CD14-positive monocyte (primary cell): ENCODE measurements around the gene SLC24A4. TPM values are rescaled to one million over a fixed set of nuclear protein-coding genes. Genes with fewer than 3 reads are reported as not detected.

Source experiments
- DNase-seq, 3 donors: peaks; one replicate each; pipeline ENCODE4 v3.0.0-alpha.2; 2011 to 2022
- H2AFZ ChIP-seq: 2 replicates; pipeline ENCODE4 v1.6.0; 2012; ENCODE audit warnings: mild to moderate bottlenecking, low read depth, low read length, inconsistent platforms; ENCODE audit not compliant: insufficient read depth, poor library complexity, severe bottlenecking
- H3K27ac ChIP-seq, 2 donors: 1 replicate in 1 of 2; 2 replicates in 1 of 2; pipeline ENCODE4 v1.5.1; 2012 to 2013; ENCODE audit warnings: low read length in 2 of 2, control low read depth in 1 of 2, inconsistent platforms in 1 of 2, low read depth in 1 of 2, mild to moderate bottlenecking in 1 of 2
- H3K27me3 ChIP-seq, 2 donors: one replicate each; pipeline versions ENCODE4 v1.6.0 to v1.6.1; 2011 to 2013; ENCODE audit warnings: low read length in 2 of 2; ENCODE audit not compliant: control insufficient read depth in 2 of 2, insufficient read depth in 2 of 2
- H3K36me3 ChIP-seq, 2 donors: replicated peaks in 1 of 2; 1 replicate in 1 of 2; 2 replicates in 1 of 2; pipeline versions ENCODE4 v1.5.1 to v1.6.1; 2012 to 2013; ENCODE audit warnings: low read length in 2 of 2, control low read depth in 1 of 2, inconsistent platforms in 1 of 2, mild to moderate bottlenecking in 1 of 2; ENCODE audit not compliant: insufficient read depth in 2 of 2, control insufficient read depth in 1 of 2
- H3K4me1 ChIP-seq, 2 donors: 1 replicate in 1 of 2; 2 replicates in 1 of 2; pipeline versions ENCODE4 v1.5.1 to v1.6.1; 2012 to 2013; ENCODE audit warnings: low read length in 2 of 2, control low read depth in 1 of 2, inconsistent platforms in 1 of 2, mild to moderate bottlenecking in 1 of 2, moderate library complexity in 1 of 2; ENCODE audit not compliant: insufficient read depth in 2 of 2, control insufficient read depth in 1 of 2
- H3K4me2 ChIP-seq: replicated peaks from 2 replicates; pipeline ENCODE3; 2012; ENCODE audit warnings: low read length, moderate library complexity, mild to moderate bottlenecking; ENCODE audit not compliant: poor library complexity, severe bottlenecking; ENCODE audit errors: extremely low read depth
- H3K4me3 ChIP-seq, 3 experiments: fragments of 200-600 bp in 1 of 3; sonication (generic) in 1 of 3; replicated peaks in 1 of 3; 1 replicate in 2 of 3; 2 replicates in 1 of 3; pipeline ENCODE4 v1.5.1; 2011 to 2013; ENCODE audit warnings: low read length in 3 of 3, mild to moderate bottlenecking in 3 of 3, control low read depth in 2 of 3, low read depth in 2 of 3, inconsistent platforms in 1 of 3, moderate library complexity in 1 of 3
- H3K79me2 ChIP-seq: 2 replicates; pipeline ENCODE4 v1.6.0; 2012; ENCODE audit warnings: mild to moderate bottlenecking, control low read depth, inconsistent platforms, low read length, moderate library complexity; ENCODE audit not compliant: insufficient read depth
- H3K9ac ChIP-seq: 2 replicates; pipeline ENCODE4 v1.6.0; 2017; ENCODE audit warnings: low read length, mild to moderate bottlenecking; ENCODE audit not compliant: insufficient read depth, poor library complexity, severe bottlenecking
- H3K9me3 ChIP-seq, 2 donors: replicated peaks in 1 of 2; 1 replicate in 1 of 2; 2 replicates in 1 of 2; pipeline versions ENCODE4 v1.5.1 to v1.6.1; 2012 to 2013; ENCODE audit warnings: low read length in 2 of 2, control low read depth in 1 of 2; ENCODE audit not compliant: control insufficient read depth in 1 of 2, insufficient read depth in 1 of 2
- H4K20me1 ChIP-seq: 2 replicates; pipeline ENCODE4 v1.6.0; 2012; ENCODE audit warnings: mild to moderate bottlenecking, low read length, control low read depth, moderate library complexity; ENCODE audit not compliant: insufficient read depth
- H3K27ac Mint-ChIP-seq, 7 donors: one replicate each; pipeline ENCODE4 v1.8.0; 2020; ENCODE audit warnings: mild to moderate bottlenecking in 7 of 7, mixed read lengths in 7 of 7, moderate library complexity in 6 of 7, inconsistent platforms in 2 of 7
- H3K27me3 Mint-ChIP-seq, 3 donors: one replicate each; pipeline ENCODE4 v1.8.0; 2021 to 2022; ENCODE audit warnings: low read depth in 3 of 3, mild to moderate bottlenecking in 3 of 3, mixed read lengths in 3 of 3, moderate library complexity in 3 of 3, inconsistent platforms in 1 of 3
- H3K36me3 Mint-ChIP-seq, 2 donors: one replicate each; pipeline ENCODE4 v1.8.0; 2020; ENCODE audit warnings: mixed read lengths in 2 of 2, inconsistent platforms in 1 of 2, mild to moderate bottlenecking in 1 of 2
- H3K4me1 Mint-ChIP-seq: one replicate; pipeline ENCODE4 v1.8.0; 2020; ENCODE audit warnings: mild to moderate bottlenecking, mixed read lengths
- H3K4me3 Mint-ChIP-seq, 2 donors: one replicate each; pipeline ENCODE4 v1.8.0; 2020; ENCODE audit warnings: mild to moderate bottlenecking in 2 of 2, mixed read lengths in 2 of 2, moderate library complexity in 1 of 2
- H3K9me3 Mint-ChIP-seq, 7 donors: one replicate each; pipeline ENCODE4 v1.8.0; 2020 to 2022; ENCODE audit warnings: mixed read lengths in 7 of 7, mild to moderate bottlenecking in 6 of 7, moderate library complexity in 6 of 7, inconsistent platforms in 2 of 7
- WGBS: methylation state at CpG from one replicate; pipeline ENCODE4 v1.1.5; 2013; ENCODE audit warnings: missing lambda C conversion rate; ENCODE audit not compliant: insufficient coverage; 5-methylcytosine and 5-hydroxymethylcytosine counted together
- intact Hi-C, 2 donors: fragments of 100-400 bp; cut with micrococcal nuclease; formaldehyde crosslinking; loops; one replicate each; pipeline versions ENCODE4 v1.15.0 to v1.15.1; 2023
- polyA plus RNA-seq, 3 donors: library from polyadenylated mRNA; depleted of rRNA in 1 of 3; unstranded in 2 of 3; stranded (reverse) in 1 of 3; fragments of 300-500 nt in 2 of 3; fragments of >200 nt in 1 of 3; fragmentation: Illumina TruSeq in 2 of 3; gene quantifications; 1 replicate in 2 of 3; 2 replicates in 1 of 3; pipeline ENCODE4 v1.2.3, GENCODE V29; 2012 to 2021
- TF ChIP-seq, protein P1 (sequence below): fragments of 200-600 bp; IDR thresholded peaks from one replicate; pipeline ENCODE4 v1.8.0; 2022; ENCODE audit warnings: antibody characterized with exemption, mild to moderate bottlenecking

Gene SLC24A4
- polyA plus RNA-seq, 3 donors = 20.0 to 41.9 (median 26.5) TPM

DNA sequence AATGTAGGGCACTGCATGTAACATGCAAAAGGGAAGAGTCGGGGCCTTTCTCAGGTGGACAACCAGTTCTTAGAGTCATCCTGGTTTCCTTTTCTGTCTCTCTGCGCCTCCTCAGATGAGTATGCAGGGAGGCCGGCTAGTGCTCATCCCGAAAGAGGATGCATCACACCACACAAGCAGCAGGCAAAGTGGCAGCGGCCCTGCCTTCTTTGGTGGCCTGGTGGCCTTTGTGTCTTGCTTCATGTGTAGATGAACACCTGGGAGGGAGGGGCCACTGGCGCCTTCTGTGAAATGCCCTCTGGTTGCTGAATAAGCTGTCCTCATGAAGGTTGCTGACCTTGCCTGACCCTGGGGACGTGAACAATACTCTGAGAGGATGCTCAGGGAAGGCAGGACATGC lies 18.0 kb downstream of the SLC24A4 start:
- H3K27me3 ChIP-seq = peaks cover 0 to 4% of the 10 kb centered on the region in 2 donors
- Mint-ChIP-seq H3K27ac (no peak overlapping the region), H3K9me3 (peaks cover 0 to 8% (median 5%) of the 10 kb centered on the region in 7 donors), H3K36me3 (peaks cover 39 to 60% of the 10 kb centered on the region in 2 donors), H3K4me3 (no peak overlapping the region), H3K4me1 (peaks cover 16% of the 10 kb centered on the region), H3K27me3 (peaks cover 29 to 34% (median 31%) of the 10 kb centered on the region in 3 donors)
- TF ChIP-seq, protein P1, sequence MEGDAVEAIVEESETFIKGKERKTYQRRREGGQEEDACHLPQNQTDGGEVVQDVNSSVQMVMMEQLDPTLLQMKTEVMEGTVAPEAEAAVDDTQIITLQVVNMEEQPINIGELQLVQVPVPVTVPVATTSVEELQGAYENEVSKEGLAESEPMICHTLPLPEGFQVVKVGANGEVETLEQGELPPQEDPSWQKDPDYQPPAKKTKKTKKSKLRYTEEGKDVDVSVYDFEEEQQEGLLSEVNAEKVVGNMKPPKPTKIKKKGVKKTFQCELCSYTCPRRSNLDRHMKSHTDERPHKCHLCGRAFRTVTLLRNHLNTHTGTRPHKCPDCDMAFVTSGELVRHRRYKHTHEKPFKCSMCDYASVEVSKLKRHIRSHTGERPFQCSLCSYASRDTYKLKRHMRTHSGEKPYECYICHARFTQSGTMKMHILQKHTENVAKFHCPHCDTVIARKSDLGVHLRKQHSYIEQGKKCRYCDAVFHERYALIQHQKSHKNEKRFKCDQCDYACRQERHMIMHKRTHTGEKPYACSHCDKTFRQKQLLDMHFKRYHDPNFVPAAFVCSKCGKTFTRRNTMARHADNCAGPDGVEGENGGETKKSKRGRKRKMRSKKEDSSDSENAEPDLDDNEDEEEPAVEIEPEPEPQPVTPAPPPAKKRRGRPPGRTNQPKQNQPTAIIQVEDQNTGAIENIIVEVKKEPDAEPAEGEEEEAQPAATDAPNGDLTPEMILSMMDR = no peak
- H3K27ac ChIP-seq = no peak overlapping the region
- peaks cover 0 to 8% of the 10 kb centered on the region in 2 donors for H3K36me3 ChIP-seq
- no peak overlapping the region for H3K4me3 ChIP-seq
- peaks cover 0 to 3% of the 10 kb centered on the region in 2 donors for H3K9me3 ChIP-seq
- H3K4me1 ChIP-seq = peaks cover 0 to 2% of the 10 kb centered on the region in 2 donors
- H3K79me2 ChIP-seq = no peaks in the 10 kb centered on the region
- 86% methylated on average over 3 of the region's 7 CpGs for WGBS
- intact Hi-C loops = no loop called here
- no peak for DNase-seq
- H3K4me2 ChIP-seq = no peak overlapping the region
- H4K20me1 ChIP-seq = peaks cover 53% of the 10 kb centered on the region
- H3K9ac ChIP-seq = no peak overlapping the region
- no peak overlapping the region for H2AFZ ChIP-seq

DNA sequence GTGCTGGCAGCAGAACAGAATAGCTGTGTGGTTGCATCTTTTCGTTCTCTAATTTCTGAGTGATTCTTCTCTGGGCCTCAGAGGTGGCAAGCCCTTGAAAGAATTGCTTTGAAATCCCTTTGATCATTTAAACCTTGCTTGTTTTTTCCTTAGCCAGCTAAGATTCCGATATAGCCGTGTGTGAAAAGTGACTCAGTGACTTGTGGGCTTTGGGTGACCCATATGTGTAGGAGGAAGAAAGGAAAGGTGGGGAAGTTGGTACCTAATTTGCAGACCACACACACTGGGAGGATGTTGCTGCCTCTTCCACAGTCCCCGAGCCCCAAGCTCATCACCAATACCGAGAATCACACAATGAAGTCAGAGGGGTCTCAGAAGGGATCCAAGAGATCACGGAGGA lies 18.8 kb downstream of the SLC24A4 start:
- TF ChIP-seq, protein P1 = no peak
- no peak overlapping the region for H3K27ac Mint-ChIP-seq
- Histone ChIP-seq H3K4me3 (no peak overlapping the region), H3K4me1 (peaks cover 0 to 3% of the 10 kb centered on the region in 2 donors), H3K79me2 (no peaks in the 10 kb centered on the region), H2AFZ (no peak overlapping the region), H3K9me3 (peaks cover 0 to 3% of the 10 kb centered on the region in 2 donors), H3K27ac (no peak overlapping the region), H3K36me3 (peaks cover 0 to 8% of the 10 kb centered on the region in 2 donors), H4K20me1 (peaks cover 53% of the 10 kb centered on the region), H3K27me3 (peaks cover 0 to 4% of the 10 kb centered on the region in 2 donors), H3K4me2 (no peak overlapping the region), H3K9ac (no peak overlapping the region)
- WGBS = 100% methylated on average over 1 of the region's 6 CpGs
- peaks cover 0 to 8% (median 5%) of the 10 kb centered on the region in 7 donors for H3K9me3 Mint-ChIP-seq
- intact Hi-C loops = no loop called here
- H3K4me1 Mint-ChIP-seq = peaks cover 23% of the 10 kb centered on the region
- H3K36me3 Mint-ChIP-seq = peaks cover 33 to 56% of the 10 kb centered on the region in 2 donors
- H3K4me3 Mint-ChIP-seq = no peak overlapping the region
- DNase-seq = no peak
- H3K27me3 Mint-ChIP-seq = peaks cover 25 to 31% (median 29%) of the 10 kb centered on the region in 3 donors
